ENCODE results near the gene FOXE3.

The FOXE3 gene

GRCh38 chr1:47435506-47436303 lies 19.6 kb downstream of the FOXE3 start:
- DNase-seq (ENCODE audit: low read depth): no peak

- DNase-seq (ENCODE audit: low read depth): peak; percentile 69
Observed at GRCh38 chr1:47436304-47436978, 20.4 kb downstream of the FOXE3 start.

GRCh38 chr1:47436979-47437446 lies 20.9 kb downstream of the FOXE3 start:
- DNase-seq (ENCODE audit: low read depth): no peak

GRCh38 chr1:47437447-47438164 lies 21.5 kb downstream of the FOXE3 start, which contains the start of gene FOXD2:
FOXD2 (plus strand) TSS chr1:47438044; CDS start chr1:47438136, 92 bp downstream.
- peak; percentile 89 for DNase-seq (ENCODE audit: low read depth)

- DNase-seq (ENCODE audit: low read depth): no peak
Observed at GRCh38 chr1:47438165-47439016, 22.3 kb downstream of the FOXE3 start.

- no peak for DNase-seq (ENCODE audit: low read depth)
Observed at GRCh38 chr1:47439017-47439818, 23.1 kb downstream of the FOXE3 start.

- DNase-seq (ENCODE audit: low read depth): no peak
Observed at GRCh38 chr1:47439819-47440598, 23.9 kb downstream of the FOXE3 start.

GRCh38 chr1:47440599-47441081 lies 24.6 kb downstream of the FOXE3 start:
- DNase-seq (ENCODE audit: low read depth): no peak

- DNase-seq (ENCODE audit: low read depth): no peak
Observed at GRCh38 chr1:47441450-47442106, 25.5 kb downstream of the FOXE3 start.

- DNase-seq (ENCODE audit: low read depth): no peak
Observed at GRCh38 chr1:47442202-47442601, 26.1 kb downstream of the FOXE3 start.

- DNase-seq (ENCODE audit: low read depth): no peak
Observed at GRCh38 chr1:47442842-47443529, 26.9 kb downstream of the FOXE3 start.

GRCh38 chr1:47443530-47444296 lies 27.6 kb downstream of the FOXE3 start:
- no peak for DNase-seq (ENCODE audit: low read depth)

- DNase-seq (ENCODE audit: low read depth): no peak
Observed at GRCh38 chr1:47444297-47444561, 28.1 kb downstream of the FOXE3 start.

- DNase-seq (ENCODE audit: low read depth): no peak
Observed at GRCh38 chr1:47444562-47445465, 28.7 kb downstream of the FOXE3 start.

GRCh38 chr1:47445823-47446550 lies 29.9 kb downstream of the FOXE3 start:
- DNase-seq (ENCODE audit: low read depth): no peak

- DNase-seq (ENCODE audit: low read depth): no peak
Observed at GRCh38 chr1:47448462-47449222, 32.6 kb downstream of the FOXE3 start.

All from stimulated activated CD8-positive, alpha-beta memory T cell treated with anti-CD3 and anti-CD28 coated beads, Interleukin-4, amount 100 ng/mL, for 24 hours (primary cell).